Astrocyte of the cerebellum (primary cell): ENCODE data around the gene IGF2BP3.
A peak's percentile ranks its signal among the peaks of the same experiment; 100 is the strongest.

Experiments used
- DNase-seq: peaks from one replicate; pipeline ENCODE4 v3.0.0-alpha.2; 2011; ENCODE audit warnings: low read depth
- H3K4me3 ChIP-seq: 2 replicates; pipeline ENCODE4 v1.5.1; 2011; ENCODE audit warnings: mild to moderate bottlenecking, low read depth, low read length, moderate library complexity
- in situ Hi-C: cut with HindIII; loops from 2 replicates; pipeline ENCODE4 v1.10.0; 2017; ENCODE audit warnings: low sequenced_read_pairs
- TF ChIP-seq, protein P1 (sequence below): IDR thresholded peaks from 2 replicates; pipeline ENCODE4 v1.5.1; 2012; ENCODE audit warnings: low read length, low read depth, moderate library complexity, mild to moderate bottlenecking; ENCODE audit errors: missing control alignments

Gene IGF2BP3

DNA sequence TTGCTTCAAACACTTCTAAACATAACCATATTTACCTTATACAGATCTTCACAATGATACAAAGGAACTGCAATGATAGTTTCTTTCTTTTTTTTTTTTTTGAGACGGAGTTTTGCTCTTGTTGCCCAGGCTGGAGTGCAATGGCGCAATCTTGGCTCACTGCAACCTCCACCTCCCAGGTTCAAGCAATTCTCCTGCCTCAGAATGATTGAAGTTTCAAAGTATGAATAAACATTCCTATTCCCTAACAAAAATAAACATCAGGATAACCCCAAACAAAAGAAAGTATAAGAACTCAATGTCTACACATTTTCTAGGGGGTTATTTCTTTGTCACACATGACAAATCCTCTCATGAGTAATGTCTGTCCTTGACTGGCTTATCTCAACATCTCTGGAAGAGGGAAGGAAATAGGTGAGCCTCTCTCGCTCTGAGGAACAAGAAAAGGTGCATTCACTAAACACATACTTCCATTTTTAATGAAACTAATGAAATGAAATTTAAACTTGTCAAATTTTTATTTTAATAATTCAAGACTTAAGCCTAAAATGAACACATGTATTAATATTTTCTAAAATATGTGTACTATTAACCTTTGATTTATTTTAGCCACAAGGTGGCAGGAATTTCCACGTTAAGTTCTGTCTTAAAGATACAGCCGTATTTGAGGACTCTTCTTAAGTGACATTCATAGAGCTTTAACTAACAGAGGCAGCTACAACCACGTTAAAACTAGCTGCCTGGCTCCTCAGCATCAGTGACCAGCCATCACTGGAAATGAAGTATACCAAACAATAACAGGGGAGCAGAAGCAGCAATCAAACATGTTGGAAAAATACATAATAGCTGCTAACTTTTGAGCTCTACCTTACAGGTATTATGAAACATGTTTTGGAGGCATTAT is 112.8 kb downstream of the IGF2BP3 start:
- no peak for DNase-seq
- no peak overlapping the region for H3K4me3 ChIP-seq
- in situ Hi-C loops, result no loop called here
- TF ChIP-seq, protein P1, sequence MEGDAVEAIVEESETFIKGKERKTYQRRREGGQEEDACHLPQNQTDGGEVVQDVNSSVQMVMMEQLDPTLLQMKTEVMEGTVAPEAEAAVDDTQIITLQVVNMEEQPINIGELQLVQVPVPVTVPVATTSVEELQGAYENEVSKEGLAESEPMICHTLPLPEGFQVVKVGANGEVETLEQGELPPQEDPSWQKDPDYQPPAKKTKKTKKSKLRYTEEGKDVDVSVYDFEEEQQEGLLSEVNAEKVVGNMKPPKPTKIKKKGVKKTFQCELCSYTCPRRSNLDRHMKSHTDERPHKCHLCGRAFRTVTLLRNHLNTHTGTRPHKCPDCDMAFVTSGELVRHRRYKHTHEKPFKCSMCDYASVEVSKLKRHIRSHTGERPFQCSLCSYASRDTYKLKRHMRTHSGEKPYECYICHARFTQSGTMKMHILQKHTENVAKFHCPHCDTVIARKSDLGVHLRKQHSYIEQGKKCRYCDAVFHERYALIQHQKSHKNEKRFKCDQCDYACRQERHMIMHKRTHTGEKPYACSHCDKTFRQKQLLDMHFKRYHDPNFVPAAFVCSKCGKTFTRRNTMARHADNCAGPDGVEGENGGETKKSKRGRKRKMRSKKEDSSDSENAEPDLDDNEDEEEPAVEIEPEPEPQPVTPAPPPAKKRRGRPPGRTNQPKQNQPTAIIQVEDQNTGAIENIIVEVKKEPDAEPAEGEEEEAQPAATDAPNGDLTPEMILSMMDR, result peak; percentile 7

DNA sequence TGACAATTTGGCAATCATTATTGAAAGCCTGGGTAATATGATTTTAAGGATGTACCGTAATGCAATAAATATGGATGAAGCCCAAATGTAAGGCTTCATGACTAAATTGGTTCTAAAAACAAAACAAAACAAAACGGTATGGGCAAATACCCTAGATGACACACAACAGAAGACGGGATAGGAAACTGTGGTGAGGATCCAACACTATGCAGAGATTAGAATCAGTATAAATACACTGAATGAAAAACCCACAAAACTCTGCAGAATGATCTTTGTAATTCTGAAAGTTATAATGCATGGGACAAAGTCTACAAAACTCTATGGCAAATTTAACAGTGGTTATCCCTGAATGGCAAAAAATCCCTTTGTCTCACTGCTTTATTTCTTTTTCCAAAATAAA is 113.6 kb downstream of the IGF2BP3 start:
- TF ChIP-seq, protein P1, result no peak
- H3K4me3 ChIP-seq, result no peak overlapping the region
- in situ Hi-C loops, result no loop called here
- DNase-seq, result no peak

DNA sequence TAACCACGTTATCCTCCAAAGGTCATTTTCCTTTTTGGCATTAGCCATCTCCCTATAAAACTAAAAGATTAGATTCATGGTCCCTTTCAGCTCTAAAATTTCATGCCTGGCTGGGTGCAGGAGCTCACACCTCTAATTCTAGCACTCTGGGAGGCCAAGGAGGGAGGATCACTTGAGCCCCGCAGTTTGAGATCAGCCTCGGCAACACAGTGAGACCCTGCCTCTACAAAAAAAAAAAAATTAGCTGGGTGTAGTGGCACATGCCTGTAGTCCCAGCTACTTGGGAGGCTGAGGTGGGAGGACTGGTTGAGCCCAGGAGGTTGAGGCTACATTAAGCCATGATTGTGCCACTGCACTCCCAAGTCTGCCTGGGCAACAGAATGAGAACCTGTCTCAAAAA is 114.1 kb downstream of the IGF2BP3 start:
- no peak for DNase-seq
- TF ChIP-seq, protein P1, result no peak
- H3K4me3 ChIP-seq, result no peak overlapping the region
- in situ Hi-C loops, result no loop called here

DNA sequence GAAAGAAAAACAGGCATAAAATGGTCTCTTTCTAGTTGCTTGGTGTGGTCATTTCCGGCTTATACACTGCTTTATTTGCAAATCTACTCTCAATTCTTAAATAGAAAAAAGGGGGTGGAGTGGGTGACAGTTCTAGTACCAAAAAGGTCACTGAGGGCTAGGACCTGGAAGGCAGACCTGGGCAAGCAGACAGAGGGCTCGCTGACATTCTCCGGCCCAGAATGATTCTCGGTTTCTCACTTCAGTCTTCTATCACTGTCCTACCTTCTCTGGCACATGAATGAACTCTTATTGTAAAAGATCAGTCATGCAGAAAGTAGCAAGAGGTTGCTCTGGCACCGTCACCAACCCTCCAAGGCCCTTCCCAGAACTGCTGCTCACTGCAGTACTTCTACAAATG is 117.1 kb downstream of the IGF2BP3 start:
- no peak for DNase-seq
- in situ Hi-C loops, result no loop called here
- TF ChIP-seq, protein P1, result no peak
- H3K4me3 ChIP-seq, result no peak overlapping the region

DNA sequence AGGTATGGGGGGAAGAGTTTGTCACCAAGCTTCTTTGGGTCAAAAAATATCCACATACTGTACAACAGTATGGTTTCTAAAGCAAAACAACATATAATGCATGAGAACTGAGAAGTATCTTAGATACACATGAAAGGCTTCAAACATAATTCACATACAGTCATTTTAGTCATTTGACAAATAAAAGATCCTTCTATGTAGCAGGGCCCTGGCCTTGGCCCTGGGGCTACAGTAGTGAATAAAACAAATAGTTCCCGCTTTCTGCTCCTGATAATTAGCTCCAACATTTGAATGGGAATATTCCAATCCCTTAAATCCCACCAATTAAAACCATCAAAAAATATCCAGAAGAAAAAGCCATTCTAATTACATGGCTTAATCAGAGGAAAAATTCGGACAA is 119.8 kb downstream of the IGF2BP3 start:
- H3K4me3 ChIP-seq, result no peak overlapping the region
- in situ Hi-C loops, result no loop called here
- TF ChIP-seq, protein P1, result no peak

DNA sequence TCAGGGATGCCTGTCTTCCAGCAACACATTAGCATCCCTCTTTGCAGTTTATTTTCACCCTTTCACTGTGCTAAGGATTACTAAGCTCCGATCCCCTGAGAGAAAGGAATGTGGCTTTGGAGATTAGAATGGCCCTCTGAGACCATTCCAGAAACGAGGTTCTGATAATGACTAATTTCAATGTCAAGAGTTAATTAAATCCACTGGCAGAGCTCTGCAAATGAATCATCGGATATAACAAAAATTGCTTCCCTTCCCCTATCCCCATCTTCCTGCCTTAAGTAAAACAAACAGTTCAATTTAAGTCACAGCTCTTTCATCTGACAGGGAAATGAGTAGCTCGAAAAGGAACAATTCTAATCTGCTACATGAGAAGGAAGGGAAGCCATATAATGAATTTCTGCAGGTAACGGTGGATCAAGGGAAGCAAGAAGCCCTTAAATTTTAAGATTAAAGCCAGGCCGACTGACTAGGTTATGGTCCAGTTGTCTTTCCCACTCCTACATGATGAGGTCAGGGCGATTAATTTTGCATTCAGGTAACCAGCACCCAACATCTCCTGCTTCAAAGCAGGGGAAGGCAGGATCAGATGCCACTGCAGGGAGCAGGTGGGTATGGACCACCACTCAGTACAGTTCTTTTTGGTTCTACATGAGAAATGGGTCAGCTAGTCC is 120.7 kb downstream of the IGF2BP3 start:
- TF ChIP-seq, protein P1, result no peak

More for the DNA sequence above, 119.8 kb downstream of the IGF2BP3 start:
- DNase-seq, result no peak

More for the DNA sequence above, 120.7 kb downstream of the IGF2BP3 start:
- H3K4me3 ChIP-seq, result no peak overlapping the region
- in situ Hi-C loops, result no loop called here
- DNase-seq, result peak; percentile 62
